Right ventricle myocardium inferior (tissue), 1 donor: Measurements from ENCODE around the gene PSTPIP1. TPM values are rescaled to one million over a fixed set of nuclear protein-coding genes. Genes with fewer than 3 reads are reported as not detected.

ENCODE experiments used
- ATAC-seq: fragments of 200-7000 bp; cut with Tn5 transposase; one replicate; pipeline ENCODE4 v1.9.1; 2020; ENCODE audit warnings: mild to moderate bottlenecking, moderate library complexity
- DNase-seq: peaks from one replicate; pipeline ENCODE4 v3.0.0; 2021; ENCODE audit errors: missing footprints
- intact Hi-C: fragments of 100-400 bp; cut with DNase I; formaldehyde crosslinking; loops from one replicate; pipeline ENCODE4 v1.11.0; 2022
- total RNA-seq: library from RNA; stranded (reverse); fragmentation: NEBNext Ultra II Directional; extraction: Animal tissue kit (Norgen Biotek cat#: 25700); gene quantifications from one replicate; pipeline ENCODE4 v1.2.1, GENCODE V29; 2021
- donor health status: DM: no; HTN: yes; CAD: no; lungs with severe emphysema.

Gene PSTPIP1
- total RNA-seq, 1 donor from 2014 or later, result 4.5 TPM

GRCh38 chr15:77025083-77025901, 30.4 kb downstream of the PSTPIP1 start:
- ATAC-seq (no peak), DNase-seq (peak; percentile 42)
- intact Hi-C loops, result loop anchor here (2.0 kb wide), 1 partner anchor 518 kb away; no protein-coding TSS in a partner anchor

- intact Hi-C loops, result loop anchor here (2.0 kb wide), 1 partner anchor 517 kb away; no protein-coding TSS in a partner anchor
- DNase-seq, result peak; percentile 40
- ATAC-seq, result no peak
Measured at GRCh38 chr15:77025941-77026411, 31.1 kb downstream of the PSTPIP1 start.

- peak; percentile 64 for DNase-seq
- intact Hi-C loops, result no loop called here
- no peak for ATAC-seq
Measured at GRCh38 chr15:77026501-77027110, 31.7 kb downstream of the PSTPIP1 start.

GRCh38 chr15:77027111-77027696, 32.3 kb downstream of the PSTPIP1 start:
- no peak for ATAC-seq
- intact Hi-C loops, result no loop called here
- peak; percentile 45 for DNase-seq

GRCh38 chr15:77027697-77028450, 32.9 kb downstream of the PSTPIP1 start:
- DNase-seq (peak; percentile 45), ATAC-seq (peak; percentile 65)
- intact Hi-C loops, result no loop called here

- ATAC-seq, result no peak
- intact Hi-C loops, result no loop called here
- DNase-seq, result peak; percentile 14
Measured at GRCh38 chr15:77028451-77029165, 33.7 kb downstream of the PSTPIP1 start.

- ATAC-seq, result no peak
- intact Hi-C loops, result no loop called here
- DNase-seq, result peak; percentile 21
Measured at GRCh38 chr15:77029166-77030047, 34.5 kb downstream of the PSTPIP1 start.

- ATAC-seq (no peak), DNase-seq (peak; percentile 60)
- intact Hi-C loops, result no loop called here
Measured at GRCh38 chr15:77030048-77030927, 35.4 kb downstream of the PSTPIP1 start.

GRCh38 chr15:77030928-77031375, 36.0 kb downstream of the PSTPIP1 start:
- no peak for ATAC-seq
- no peak for DNase-seq
- intact Hi-C loops, result no loop called here

GRCh38 chr15:77031376-77032050, 36.6 kb downstream of the PSTPIP1 start:
- intact Hi-C loops, result no loop called here
- ATAC-seq (no peak), DNase-seq (peak; percentile 65)

GRCh38 chr15:77032052-77032646, 37.2 kb downstream of the PSTPIP1 start:
- DNase-seq (no peak), ATAC-seq (no peak)
- intact Hi-C loops, result no loop called here

- ATAC-seq (no peak), DNase-seq (no peak)
- intact Hi-C loops, result no loop called here
Measured at GRCh38 chr15:77032647-77033416, 37.9 kb downstream of the PSTPIP1 start.

GRCh38 chr15:77033417-77033728, 38.4 kb downstream of the PSTPIP1 start:
- no peak for DNase-seq
- intact Hi-C loops, result no loop called here

GRCh38 chr15:77033729-77034671, 39.1 kb downstream of the PSTPIP1 start:
- intact Hi-C loops, result no loop called here
- ATAC-seq (no peak), DNase-seq (no peak)

More at GRCh38 chr15:77033417-77033728, 38.4 kb downstream of the PSTPIP1 start:
- no peak for ATAC-seq
